SK-N-SH (cell line): ENCODE data around the gene ITSN2. TPM values are rescaled to one million over a fixed set of nuclear protein-coding genes. Genes with fewer than 3 reads are reported as not detected.

Experiments used
- CTCF ChIA-PET: fragments of 300-600, 350-600 bp; formaldehyde crosslinking; extraction: SDS; loops from one replicate; lab custom pipeline; 2021; lab: Yijun Ruan, JAX
- POLR2A ChIA-PET: fragments of 350-600 bp; sonication (Branson Sonifier 250); formaldehyde crosslinking; extraction: SDS; loops from one replicate; lab custom pipeline; 2020; ENCODE audit warnings: antibody characterized with exemption, inconsistent platforms; lab: Yijun Ruan, JAX
- DNase-seq: peaks from one replicate; pipeline ENCODE4 v3.0.0; 2012
- H2AFZ ChIP-seq: fragments of 200-600 bp; sonication (generic); 2 replicates; pipeline ENCODE4 v1.8.1; 2016; ENCODE audit warnings: antibody characterized with exemption, mild to moderate bottlenecking, low read depth
- H3F3A ChIP-seq: fragments of 200-600 bp; sonication (generic); replicated peaks from 2 replicates; pipeline ENCODE3; 2016; ENCODE audit warnings: antibody characterized with exemption, mild to moderate bottlenecking; ENCODE audit not compliant: insufficient read depth
- H3K27ac ChIP-seq, 2 experiments: fragments of 200-500 bp in 1 of 2; fragments of 200-600 bp in 1 of 2; sonication (Bioruptor generic) in 1 of 2; sonication (generic), shearing (Covaris generic) in 1 of 2; 2 replicates each; pipeline versions ENCODE4 v1.5.1 to v1.6.1; 2014 to 2016; ENCODE audit warnings: low read depth in 2 of 2, inconsistent platforms in 1 of 2, low read length in 1 of 2, mild to moderate bottlenecking in 1 of 2, mixed read lengths in 1 of 2
- H3K27me3 ChIP-seq: fragments of 200-600 bp; sonication (generic), shearing (Covaris generic); 2 replicates; pipeline ENCODE4 v1.6.1; 2016; ENCODE audit warnings: mixed run types; ENCODE audit not compliant: insufficient read depth
- H3K36me3 ChIP-seq, 2 experiments: fragments of 200-500 bp in 1 of 2; fragments of 200-600 bp in 1 of 2; sonication (Bioruptor generic) in 1 of 2; sonication (generic) in 1 of 2; replicated peaks in 1 of 2; 2 replicates each; pipeline versions ENCODE3 to v1.5.1; 2014 to 2016; ENCODE audit warnings: low read length in 1 of 2, mild to moderate bottlenecking in 1 of 2; ENCODE audit not compliant: insufficient read depth in 2 of 2, control insufficient read depth in 1 of 2
- H3K4me1 ChIP-seq, 2 experiments: fragments of 200-500 bp in 1 of 2; fragments of 200-600 bp in 1 of 2; sonication (Bioruptor generic) in 1 of 2; sonication (generic), shearing (Covaris generic) in 1 of 2; 2 replicates each; pipeline versions ENCODE4 v1.5.1 to v1.6.1; 2014 to 2016; ENCODE audit warnings: low read depth in 1 of 2, low read length in 1 of 2, mixed run types in 1 of 2; ENCODE audit not compliant: insufficient read depth in 2 of 2, control insufficient read depth in 1 of 2
- H3K4me2 ChIP-seq: fragments of 200-600 bp; sonication (generic), shearing (Covaris generic); 2 replicates; pipeline ENCODE4 v1.6.1; 2017; ENCODE audit warnings: mixed run types
- H3K4me3 ChIP-seq, 2 experiments: fragments of 200-500 bp in 1 of 2; fragments of 200-600 bp in 1 of 2; sonication (Bioruptor generic) in 1 of 2; sonication (generic), shearing (Covaris generic) in 1 of 2; 2 replicates each; pipeline versions ENCODE4 v1.5.1 to v1.8.1; 2014 to 2016; ENCODE audit warnings: low read depth in 2 of 2, inconsistent platforms in 1 of 2, low read length in 1 of 2, mild to moderate bottlenecking in 1 of 2, mixed read lengths in 1 of 2, moderate library complexity in 1 of 2
- H3K79me2 ChIP-seq: fragments of 200-600 bp; sonication (generic); 2 replicates; pipeline ENCODE4 v1.8.1; 2017; ENCODE audit warnings: mild to moderate bottlenecking; ENCODE audit not compliant: insufficient read depth
- H3K9ac ChIP-seq: fragments of 200-600 bp; sonication (generic); 2 replicates; pipeline ENCODE4 v1.6.1; 2017; ENCODE audit warnings: mixed run types
- H3K9me2 ChIP-seq: fragments of 200-600 bp; sonication (generic); 2 replicates; pipeline ENCODE4 v1.6.1; 2017; ENCODE audit warnings: mixed run types
- H3K9me3 ChIP-seq: fragments of 200-600 bp; sonication (generic); 2 replicates; pipeline ENCODE4 v1.6.1; 2017; ENCODE audit warnings: mixed run types, mild to moderate bottlenecking, moderate library complexity
- H4K20me1 ChIP-seq: fragments of 200-600 bp; sonication (generic); 2 replicates; pipeline ENCODE4 v1.6.1; 2017; ENCODE audit warnings: mild to moderate bottlenecking, mixed run types; ENCODE audit not compliant: insufficient read depth
- ELF1 ChIP-seq: IDR thresholded peaks from 2 replicates; pipeline ENCODE4 v1.4.0; 2012
- EP300 ChIP-seq, 2 experiments: IDR thresholded peaks; 2 replicates each; pipeline versions ENCODE4 v1.4.0 to v1.6.1; 2012; ENCODE audit warnings: borderline replicate concordance in 1 of 2, low read depth in 1 of 2, low read length in 1 of 2
- EZH2phosphoT487 ChIP-seq: fragments of 200-600 bp; sonication (generic); IDR thresholded peaks from 2 replicates; pipeline ENCODE4 v1.6.1; 2017; ENCODE audit warnings: low read depth, mixed run types, mild to moderate bottlenecking, antibody characterized with exemption, moderate library complexity, borderline replicate concordance
- FOSL2 ChIP-seq: IDR thresholded peaks from 2 replicates; pipeline ENCODE4 v1.4.0; 2012; ENCODE audit warnings: low read depth, mild to moderate bottlenecking, moderate library complexity, borderline replicate concordance
- GABPA ChIP-seq: IDR thresholded peaks from 2 replicates; pipeline ENCODE4 v1.4.0; 2012; ENCODE audit warnings: low read depth, mild to moderate bottlenecking
- GATA2 ChIP-seq: sonication (generic); formaldehyde crosslinking; IDR thresholded peaks from 2 replicates; pipeline ENCODE4 v1.5.0; 2020; ENCODE audit warnings: mild to moderate bottlenecking, missing genetic modification reagents
- IRF3 ChIP-seq: fragments of 150-350 bp; IDR thresholded peaks from 2 replicates; pipeline ENCODE4 v1.6.1; 2016; ENCODE audit warnings: mild to moderate bottlenecking, low read depth, low read length
- JUND ChIP-seq: IDR thresholded peaks from 2 replicates; pipeline ENCODE4 v1.4.0; 2012
- MAX ChIP-seq: IDR thresholded peaks from 2 replicates; pipeline ENCODE4 v1.4.0; 2012; ENCODE audit warnings: low read depth
- MXI1 ChIP-seq: IDR thresholded peaks from 2 replicates; pipeline ENCODE4 v1.6.1; 2012; ENCODE audit warnings: mild to moderate bottlenecking, low read depth, low read length, improper control_type of control experiment
- NFIC ChIP-seq: IDR thresholded peaks from 2 replicates; pipeline ENCODE4 v1.4.0; 2012; ENCODE audit warnings: borderline replicate concordance
- NRF1 ChIP-seq: IDR thresholded peaks from 2 replicates; pipeline ENCODE4 v1.6.1; 2012; ENCODE audit warnings: low read depth, mild to moderate bottlenecking, low read length
- PBX3 ChIP-seq: IDR thresholded peaks from 2 replicates; pipeline ENCODE4; 2012
- POLR2AphosphoS5 ChIP-seq: IDR thresholded peaks from 2 replicates; pipeline ENCODE4 v1.6.1; 2012; ENCODE audit warnings: low read depth, low read length
- RAD21 ChIP-seq: IDR thresholded peaks from 2 replicates; pipeline ENCODE4 v1.6.1; 2012; ENCODE audit warnings: mild to moderate bottlenecking, low read length
- RCOR1 ChIP-seq: fragments of 150-350 bp; IDR thresholded peaks from 2 replicates; pipeline ENCODE4 v1.6.1; 2017; ENCODE audit warnings: antibody characterized with exemption, low read length
- SMC3 ChIP-seq: IDR thresholded peaks from 2 replicates; pipeline ENCODE4 v1.6.1; 2012; ENCODE audit warnings: low read depth, low read length, improper control_type of control experiment
- TAF1 ChIP-seq: IDR thresholded peaks from 2 replicates; pipeline ENCODE4 v1.6.1; 2012; ENCODE audit warnings: low read depth, mild to moderate bottlenecking, low read length, moderate library complexity, borderline replicate concordance
- TCF12 ChIP-seq: IDR thresholded peaks from 2 replicates; pipeline ENCODE4 v1.4.0; 2012
- USF1 ChIP-seq: IDR thresholded peaks from 2 replicates; pipeline ENCODE4 v1.4.0; 2012; ENCODE audit warnings: low read depth, borderline replicate concordance
- USF2 ChIP-seq: fragments of 150-350 bp; IDR thresholded peaks from 2 replicates; pipeline ENCODE4 v1.6.1; 2017; ENCODE audit warnings: antibody characterized with exemption, low read length, low read depth, borderline replicate concordance
- WGBS: methylation state at CpG from one replicate; pipeline ENCODE4 v1.1.6; 2017; ENCODE audit warnings: low lambda C conversion rate; 5-methylcytosine and 5-hydroxymethylcytosine counted together
- polyA plus RNA-seq, 3 experiments: library from polyadenylated mRNA; depleted of rRNA; stranded (reverse); fragments of >200 nt; gene quantifications; 2 replicates each; pipeline ENCODE4 v1.2.3, GENCODE V29; 2012

The ITSN2 gene
- polyA plus RNA-seq, 1 of the 3 experiments (the other 2 are of a cell fraction), result 11.9 TPM

GRCh38 chr2:24285484-24286152, 74.7 kb downstream of the ITSN2 start:
- Histone ChIP-seq H3K9me3 (no peaks in the 10 kb centered on the region), H3K79me2 (no peaks in the 10 kb centered on the region), H3F3A (no peaks in the 10 kb centered on the region), H3K9ac (no peak overlapping the region), H3K27me3 (no peaks in the 10 kb centered on the region), H3K9me2 (no peaks in the 10 kb centered on the region), H3K4me3 (no peak overlapping the region), H4K20me1 (no peaks in the 10 kb centered on the region)
- CTCF ChIA-PET, result no interaction called here
- POLR2A ChIA-PET, result no interaction called here
- 96% methylated on average over 2 of the region's 2 CpGs for WGBS
- no peak for TF ChIP-seq EP300 (IDR thresholded peaks at IDR 0.05; ENCODE audit: borderline replicate concordance in 1 of 2, low read depth in 1 of 2, low read length in 1 of 2)
- no peak for TF ChIP-seq USF1
- TF ChIP-seq RCOR1, result no peak
- TF ChIP-seq SMC3, result no peak
- no peak for TF ChIP-seq GABPA
- TF ChIP-seq FOSL2, result no peak
- TF ChIP-seq NRF1, result no peak
- no peak for TF ChIP-seq GATA2 (CRISPR knock-in tag)
- TF ChIP-seq TCF12, result no peak
- TF ChIP-seq TAF1, result no peak
- no peak for TF ChIP-seq USF2
- TF ChIP-seq MAX, result no peak
- TF ChIP-seq NFIC, result no peak
- no peak for TF ChIP-seq IRF3
- TF ChIP-seq, all 33 proteins: peak for 0
- Histone ChIP-seq H3K27ac (no peak overlapping the region), H3K4me1 (no peaks in the 10 kb centered on the region; a peak in 1 of 4 replicates), H3K36me3 (peaks cover 9 to 34% of the 10 kb centered on the region in 2 experiments), H3K4me2 (no peak overlapping the region), H2AFZ (no peak overlapping the region)
- DNase-seq, result no peak

- Histone ChIP-seq H3K4me1 (no peaks in the 10 kb centered on the region; a peak in 1 of 4 replicates), H3K27ac (no peak overlapping the region), H3K27me3 (no peaks in the 10 kb centered on the region), H3K9me3 (no peaks in the 10 kb centered on the region), H3K9me2 (no peaks in the 10 kb centered on the region), H4K20me1 (no peaks in the 10 kb centered on the region), H3K9ac (no peak overlapping the region), H3K79me2 (no peaks in the 10 kb centered on the region), H3F3A (no peaks in the 10 kb centered on the region), H2AFZ (no peak overlapping the region), H3K4me2 (no peak overlapping the region), H3K4me3 (no peak overlapping the region), H3K36me3 (peaks cover 12 to 17% of the 10 kb centered on the region in 2 experiments)
- ChIA-PET POLR2A (no interaction called here), CTCF (no interaction called here)
- 99% methylated on average over 2 of the region's 2 CpGs for WGBS
- DNase-seq, result no peak
- TF ChIP-seq EP300 (IDR thresholded peaks at IDR 0.05; ENCODE audit: borderline replicate concordance in 1 of 2, low read depth in 1 of 2, low read length in 1 of 2) (no peak), SMC3 (no peak), POLR2AphosphoS5 (no peak), EZH2phosphoT487 (no peak), NRF1 (no peak), PBX3 (no peak), RAD21 (no peak), ELF1 (no peak), MAX (no peak), IRF3 (no peak), USF2 (no peak), MXI1 (no peak), JUND (no peak)
These were observed 79.7 kb downstream of the ITSN2 start for GRCh38 chr2:24280645-24281044.
